CD4-positive, alpha-beta T cell treated with Interleukin-6 for 4 hours (primary cell): Measurements from ENCODE around the gene TET1.
"Not testable (repeated sequence)": the region's sequence is repeated elsewhere in the genome, so short reads cannot be mapped to it uniquely, and the experiment has no call there.

Experiments
- DNase-seq: peaks from one replicate; pipeline ENCODE4 v3.0.0-alpha.2; 2020; ENCODE audit warnings: mixed read lengths

Gene TET1

DNA sequence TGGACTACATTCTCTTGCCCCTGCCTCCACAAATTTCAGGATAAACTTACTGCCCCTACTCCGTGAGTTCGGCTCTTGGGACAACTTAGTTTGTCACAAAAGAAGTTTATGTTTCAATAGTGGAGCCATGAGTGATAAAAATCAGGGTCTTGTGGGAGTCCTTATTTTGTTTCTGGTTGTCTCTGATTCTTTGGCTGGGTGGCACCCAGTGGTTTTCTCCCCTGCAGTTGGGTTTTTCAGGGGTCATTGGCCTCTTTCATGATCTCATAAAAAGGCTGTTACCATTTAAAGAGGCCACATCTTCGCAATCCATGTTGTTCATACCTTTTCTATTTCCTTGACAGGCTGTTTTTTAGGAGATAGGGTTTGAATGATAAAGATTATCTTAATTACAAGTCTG, 5.5 kb downstream of the TET1 start:
- DNase-seq = no peak

DNA sequence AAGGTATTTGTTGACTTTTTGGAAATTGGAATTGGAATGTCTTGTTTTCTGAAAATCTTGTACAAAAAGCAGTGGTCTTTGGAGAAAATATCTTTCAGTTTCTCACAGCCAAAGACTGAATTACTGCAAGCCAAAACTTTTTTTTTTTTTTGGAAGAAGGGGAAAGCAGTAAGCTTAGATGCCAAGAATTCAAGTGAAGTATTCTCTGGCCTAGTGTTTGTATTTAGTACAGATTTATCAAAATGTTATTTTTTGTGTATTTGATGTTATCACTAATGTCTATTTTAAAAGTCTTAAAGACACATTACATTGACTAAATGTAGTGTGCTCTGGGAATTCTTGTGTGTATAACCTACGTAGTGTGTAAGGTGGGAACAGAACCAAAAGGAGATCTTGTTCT, 6.2 kb downstream of the TET1 start:
- DNase-seq = no peak

DNA sequence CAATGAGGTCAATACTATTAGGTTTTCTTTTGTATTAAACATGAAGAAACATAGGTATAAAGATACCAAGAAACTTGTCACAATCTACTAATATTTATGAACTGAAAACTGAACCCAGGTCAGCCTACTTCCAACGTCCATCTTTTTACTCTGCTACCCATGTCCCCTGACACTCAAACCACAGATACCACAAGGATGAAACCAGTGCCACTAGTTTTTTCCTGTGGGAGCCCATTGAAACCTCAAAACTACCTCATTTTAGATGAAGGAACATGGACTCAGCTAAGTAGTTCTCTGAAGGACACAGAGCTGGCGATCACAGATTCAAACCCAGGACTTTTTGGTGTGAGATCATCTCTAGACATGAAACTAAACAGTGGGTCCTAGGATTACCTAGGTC, 6.8 kb downstream of the TET1 start:
- no peak for DNase-seq

DNA sequence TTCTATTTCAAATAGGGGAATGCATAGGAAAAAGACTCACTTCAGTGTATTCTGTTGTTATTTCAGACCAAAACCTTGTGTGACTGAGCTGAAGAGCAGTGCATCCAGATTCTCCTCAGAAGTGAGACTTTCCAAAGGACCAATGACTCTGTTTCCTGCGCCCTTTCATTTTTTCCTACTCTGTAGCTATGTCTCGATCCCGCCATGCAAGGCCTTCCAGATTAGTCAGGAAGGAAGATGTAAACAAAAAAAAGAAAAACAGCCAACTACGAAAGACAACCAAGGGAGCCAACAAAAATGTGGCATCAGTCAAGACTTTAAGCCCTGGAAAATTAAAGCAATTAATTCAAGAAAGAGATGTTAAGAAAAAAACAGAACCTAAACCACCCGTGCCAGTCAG, 12.0 kb downstream of the TET1 start:
- DNase-seq = no peak

DNA sequence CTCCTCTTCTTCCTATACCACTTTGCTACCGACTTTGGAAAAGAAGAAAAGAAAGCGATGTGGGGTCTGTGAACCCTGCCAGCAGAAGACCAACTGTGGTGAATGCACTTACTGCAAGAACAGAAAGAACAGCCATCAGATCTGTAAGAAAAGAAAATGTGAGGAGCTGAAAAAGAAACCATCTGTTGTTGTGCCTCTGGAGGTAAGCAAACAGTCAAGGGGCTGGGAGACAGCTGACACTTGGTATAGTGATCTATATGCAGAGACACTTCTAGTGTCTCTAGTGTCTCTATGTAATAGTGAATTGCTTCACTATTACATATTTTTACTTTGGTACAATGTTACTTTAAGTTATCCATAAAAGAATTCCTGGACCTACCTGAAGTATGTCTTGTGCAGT, 13.9 kb downstream of the TET1 start:
- no peak for DNase-seq

DNA sequence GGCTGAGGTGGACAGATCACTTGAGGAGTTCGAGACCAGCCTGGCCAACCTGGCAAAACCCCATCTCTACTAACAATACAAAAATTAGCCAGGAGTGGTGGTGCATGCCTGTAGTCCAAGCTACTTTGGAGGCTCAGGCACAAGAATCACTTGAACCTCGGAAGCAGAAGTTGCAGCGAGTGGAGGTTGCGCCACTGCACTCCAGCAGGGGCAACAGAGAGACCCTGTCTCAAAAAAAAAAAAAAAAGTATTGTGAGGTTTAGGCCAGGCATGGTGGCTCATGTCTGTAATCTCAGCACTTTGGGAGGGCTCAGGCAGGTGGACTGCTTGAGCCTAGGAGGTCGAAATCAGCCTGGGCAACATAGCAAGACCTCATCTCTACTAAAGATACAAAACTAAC, 16.0 kb downstream of the TET1 start:
- DNase-seq = no peak

DNA sequence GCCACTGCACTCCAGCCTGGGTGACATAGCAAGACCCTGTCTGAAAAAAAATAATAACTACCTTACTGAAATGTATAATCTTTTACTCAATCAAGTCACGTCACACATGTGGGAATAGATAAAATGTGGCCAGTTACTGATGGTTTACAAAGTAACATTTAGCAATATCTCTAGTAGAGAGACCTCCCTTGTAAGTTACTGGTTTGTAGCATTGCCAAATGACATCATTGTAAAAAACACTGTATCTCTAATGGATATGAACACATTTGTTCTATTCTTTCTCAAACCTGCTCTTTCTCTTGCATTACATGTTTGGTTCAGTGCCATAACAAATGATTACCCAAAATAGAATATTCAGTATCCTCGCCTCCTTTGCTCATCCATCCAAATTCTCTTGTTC, 18.8 kb downstream of the TET1 start:
- DNase-seq = no peak

DNA sequence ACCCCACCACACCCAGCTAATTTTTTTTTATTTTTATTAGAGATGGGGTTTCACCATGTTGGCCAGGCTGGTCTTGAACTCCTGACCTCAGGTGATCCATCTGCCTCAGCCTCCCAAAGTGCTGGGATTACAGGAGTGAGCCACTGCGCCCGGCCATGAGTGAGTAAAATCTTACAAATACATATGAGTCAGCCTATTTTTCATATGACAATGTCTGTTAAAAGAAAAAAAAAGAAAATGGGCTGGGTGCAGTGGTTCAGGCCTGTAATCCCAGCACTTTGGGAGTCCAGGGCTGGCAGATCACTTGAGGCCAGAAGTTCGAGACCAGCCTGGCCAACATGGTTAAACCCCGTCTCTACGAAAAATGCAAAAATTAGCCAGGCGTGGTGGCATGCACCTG, 24.1 kb downstream of the TET1 start:
- not testable (repeated sequence) for DNase-seq

DNA sequence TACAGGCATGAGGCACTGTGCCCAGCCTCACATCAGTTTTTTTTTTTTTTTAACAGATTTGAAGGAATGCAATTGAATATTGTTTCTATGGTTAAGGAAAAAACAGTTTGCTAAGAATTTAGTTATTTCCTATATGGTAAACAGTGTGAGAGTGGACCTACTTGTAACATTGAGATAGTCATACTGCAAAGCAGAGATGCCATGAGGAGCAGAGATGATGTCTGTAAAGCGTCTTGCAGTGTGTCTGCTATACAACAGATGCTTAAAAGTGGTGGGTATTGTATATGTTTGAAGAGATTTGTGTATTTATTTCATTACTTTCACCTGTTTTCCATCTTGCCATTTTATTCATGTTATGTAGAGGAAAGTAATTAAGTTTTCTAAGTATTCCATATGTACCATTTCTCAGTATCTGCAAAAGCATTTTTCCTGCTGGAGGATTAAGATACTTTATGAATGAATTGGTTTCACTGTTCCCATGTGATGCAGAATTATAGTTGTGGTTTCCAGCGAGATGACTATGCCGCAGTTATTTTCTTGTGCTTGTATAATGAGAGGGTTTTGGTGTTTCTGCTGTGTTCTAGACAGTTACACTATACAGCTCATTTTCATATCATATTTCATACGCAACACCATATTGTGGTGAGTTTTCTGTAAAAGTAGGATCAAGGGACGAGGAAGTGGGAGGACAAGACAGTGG, 26.6 kb downstream of the TET1 start:
- DNase-seq = no peak

DNA sequence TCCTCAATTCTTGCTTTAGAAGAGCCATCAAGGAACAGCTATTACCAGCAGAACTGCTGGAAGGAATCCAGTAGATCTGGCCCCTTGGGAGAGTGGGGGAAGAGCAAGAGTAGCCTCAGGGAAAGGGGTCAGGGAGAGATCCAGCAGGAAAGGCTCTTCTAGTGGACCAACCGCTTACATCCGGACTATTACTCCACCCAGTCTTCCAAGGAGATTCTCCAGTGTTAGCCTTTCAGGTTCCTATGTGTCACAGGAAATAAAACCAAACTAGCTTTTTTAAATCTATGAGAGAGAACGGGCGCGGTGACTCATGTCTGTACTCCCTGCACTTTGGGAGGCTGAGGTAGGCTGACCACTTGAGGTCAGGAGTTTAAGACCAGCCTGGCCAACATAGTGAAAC, 34.3 kb downstream of the TET1 start:
- DNase-seq = no peak

DNA sequence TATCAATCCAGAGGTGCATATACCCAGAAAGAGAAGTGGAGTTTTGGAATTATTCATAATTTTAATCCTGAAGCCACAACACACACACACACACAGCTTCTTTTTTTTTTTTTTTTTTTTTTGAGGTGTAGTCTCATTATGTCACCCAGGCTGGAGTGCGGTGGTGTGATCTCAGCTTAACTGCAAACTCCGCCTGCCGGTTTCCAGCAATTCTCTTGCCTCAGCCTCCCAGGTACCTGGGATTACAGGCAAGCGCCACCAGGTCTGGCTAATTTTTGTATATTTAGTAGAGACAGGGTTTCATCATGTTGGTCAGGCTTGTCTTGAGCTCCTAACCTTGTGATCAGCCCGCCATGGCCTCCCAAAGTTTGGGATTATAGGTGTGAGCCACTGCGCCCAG, 35.4 kb downstream of the TET1 start:
- no peak for DNase-seq

DNA sequence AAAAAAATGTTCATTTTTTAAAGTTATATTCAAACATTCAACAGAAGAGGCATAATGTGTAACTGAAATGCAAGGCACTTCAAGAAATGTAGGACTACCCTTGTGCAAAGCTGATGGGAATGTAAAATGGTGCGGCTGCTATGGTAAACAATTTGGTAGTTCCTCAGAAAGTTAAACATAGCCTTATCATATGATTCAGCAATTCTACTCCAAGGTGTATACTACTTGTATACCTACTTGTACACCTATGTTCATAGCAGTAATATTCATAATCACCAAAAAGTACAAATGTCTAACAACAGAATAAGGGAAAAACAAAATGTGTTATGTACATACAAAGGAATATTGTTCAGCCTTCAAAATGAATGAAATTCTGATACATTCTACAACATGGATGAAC, 37.3 kb downstream of the TET1 start:
- no peak for DNase-seq

DNA sequence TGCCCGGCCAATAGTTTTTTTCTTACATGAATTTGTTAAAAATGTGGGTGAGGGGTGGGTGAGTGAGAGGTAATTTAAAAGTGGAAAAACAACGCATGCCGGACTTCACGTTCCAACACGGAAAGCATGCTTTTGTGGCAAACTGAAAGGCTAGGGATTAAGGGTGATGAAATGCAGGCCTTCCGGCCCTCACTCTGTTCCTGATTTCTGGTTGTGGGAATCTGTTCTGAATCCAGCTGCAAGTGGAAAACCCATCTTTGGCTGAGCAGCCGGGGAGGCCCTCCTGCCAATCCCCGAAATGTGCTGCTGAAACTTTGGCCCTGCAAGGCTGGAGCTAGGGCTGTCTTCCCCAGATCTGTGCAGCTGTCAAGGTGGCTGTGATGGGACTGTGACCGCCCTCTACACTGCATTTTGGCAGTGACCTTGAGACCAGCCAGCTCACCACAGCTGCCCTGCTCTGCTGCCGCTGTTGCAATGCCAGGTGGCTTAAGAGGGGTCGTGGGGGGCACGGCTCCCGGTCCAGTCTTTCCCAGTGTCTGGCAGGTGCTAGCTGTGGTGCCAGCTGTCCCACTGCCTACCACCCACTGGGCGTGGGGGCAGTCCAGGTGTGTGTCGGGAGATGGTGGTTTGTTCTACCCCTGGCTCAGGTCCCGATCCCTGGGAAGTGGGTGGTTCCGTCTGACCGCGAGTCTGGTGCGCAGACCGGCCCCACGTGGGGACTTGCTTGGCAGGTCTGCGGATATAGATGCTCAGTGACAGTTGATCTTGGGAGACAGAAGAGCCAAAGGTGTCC, 39.0 kb downstream of the TET1 start:
- no peak for DNase-seq

DNA sequence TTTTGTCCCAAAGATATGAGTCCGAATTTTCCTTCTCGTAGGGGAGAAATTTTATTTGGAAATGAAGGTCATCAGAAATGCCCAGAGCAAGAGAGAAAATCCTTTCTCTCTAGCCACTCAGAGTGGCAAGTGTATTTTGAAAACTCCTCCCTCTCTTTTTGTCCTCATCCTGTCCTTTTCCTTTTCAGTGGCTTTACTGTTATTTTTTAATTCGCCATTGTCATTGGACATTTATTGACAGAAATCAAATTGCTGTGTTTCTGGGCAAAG, 39.6 kb downstream of the TET1 start:
- no peak for DNase-seq

DNA sequence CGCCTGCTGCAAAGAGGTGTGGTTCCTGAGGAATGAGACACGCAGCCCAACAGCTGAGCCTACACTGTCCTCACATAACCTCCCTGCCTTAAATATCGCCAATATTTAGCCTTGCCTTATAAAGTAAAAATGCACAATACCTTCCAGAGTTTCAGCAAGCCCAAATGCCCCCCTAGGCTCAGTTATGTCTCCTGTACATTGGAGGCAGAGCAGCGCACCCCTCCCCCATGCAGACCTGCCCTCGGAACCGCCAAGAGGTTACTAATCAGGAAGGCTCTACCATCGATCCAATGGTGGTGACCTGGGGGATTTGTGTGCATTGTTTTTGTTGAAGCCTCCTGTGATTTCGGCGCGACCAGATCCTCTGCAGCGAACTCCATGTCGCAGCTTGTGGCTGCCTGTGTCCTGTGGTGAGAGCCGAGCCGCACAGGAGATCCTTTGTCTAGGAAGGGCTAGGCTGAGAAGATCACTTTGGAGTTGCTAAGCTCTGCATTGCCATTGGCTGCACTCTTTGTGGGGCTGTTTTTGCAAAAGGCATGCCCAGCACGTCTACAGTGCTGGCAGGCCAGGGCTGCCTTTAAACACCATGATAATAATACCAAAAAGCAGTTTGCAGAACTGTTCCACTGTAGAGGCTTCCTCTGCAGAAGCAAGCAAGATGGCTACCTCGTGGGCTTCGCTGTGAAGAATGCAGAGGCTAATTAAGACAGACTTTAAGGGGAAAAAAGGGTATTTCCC, 40.1 kb downstream of the TET1 start:
- DNase-seq = peak; percentile 58

DNA sequence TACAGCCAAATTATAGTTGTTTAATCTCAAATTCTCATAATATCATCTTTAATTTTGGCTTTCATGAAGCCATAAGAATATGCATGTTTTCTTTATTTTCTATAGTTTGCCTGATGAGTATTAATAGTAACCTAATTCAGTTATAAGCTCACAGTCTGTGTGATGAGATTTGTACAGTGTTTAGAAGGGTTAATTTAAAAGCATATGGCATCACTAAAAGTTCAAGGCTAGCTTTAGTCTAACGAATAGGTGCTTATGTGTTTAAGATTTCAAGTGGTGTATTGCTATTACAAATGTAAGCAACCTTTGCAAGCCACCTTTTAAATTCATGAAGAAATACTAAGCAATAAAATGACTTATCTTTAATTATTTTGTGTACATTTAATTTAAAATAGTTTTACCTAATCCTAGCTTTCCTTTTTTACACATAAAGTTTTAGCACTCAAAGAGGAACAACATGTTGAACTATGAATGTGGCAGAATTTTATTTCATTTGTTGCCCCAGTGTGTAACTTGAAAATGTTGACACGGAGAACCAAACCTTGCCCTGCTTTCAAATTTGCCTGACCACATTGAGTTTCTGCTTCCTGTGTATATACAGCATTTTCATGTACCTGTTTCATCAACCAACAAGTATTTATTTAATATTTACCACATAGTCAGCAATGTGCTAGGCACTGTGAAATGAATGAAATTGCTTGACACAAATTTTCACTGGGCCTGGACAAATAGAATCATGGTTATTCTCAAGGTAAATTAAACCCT, 41.5 kb downstream of the TET1 start:
- DNase-seq = no peak

DNA sequence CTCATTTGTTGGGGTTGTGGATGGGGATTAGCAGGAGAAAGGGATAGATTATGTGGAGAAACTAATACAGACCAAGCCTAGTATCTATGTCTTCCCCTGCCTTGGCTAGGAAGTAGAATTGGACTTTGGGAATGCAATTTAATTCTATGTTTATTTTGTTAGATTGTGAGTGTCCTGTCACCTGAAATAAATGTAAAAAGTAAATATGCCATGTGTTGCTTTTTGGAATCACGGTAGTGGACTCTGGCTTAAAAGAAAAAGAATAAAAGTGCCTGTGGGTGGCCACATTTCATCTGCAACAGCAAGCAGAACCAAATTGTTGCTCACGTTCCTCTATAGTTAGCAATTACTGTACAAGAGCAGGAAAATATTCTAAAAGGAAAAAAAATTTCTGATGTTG, 42.3 kb downstream of the TET1 start:
- no peak for DNase-seq

DNA sequence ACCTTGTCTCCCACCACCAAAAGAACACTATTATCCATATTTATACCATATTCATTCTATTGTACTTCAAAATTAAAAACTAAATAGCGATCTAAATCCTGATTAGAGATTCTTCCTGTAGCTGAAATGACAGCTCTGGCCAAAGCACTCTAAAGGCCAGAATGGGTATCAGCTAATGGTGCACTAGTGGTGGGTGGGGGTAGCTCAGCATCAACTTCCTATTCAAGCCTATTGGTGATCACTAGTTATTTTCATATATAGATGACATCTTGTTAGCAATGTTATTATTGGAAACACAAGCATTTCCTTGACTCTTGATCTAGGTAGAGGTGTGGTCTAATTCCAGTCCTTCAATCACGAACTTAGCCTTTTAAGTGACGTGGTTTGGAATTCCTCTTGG, 43.6 kb downstream of the TET1 start:
- no peak for DNase-seq

DNA sequence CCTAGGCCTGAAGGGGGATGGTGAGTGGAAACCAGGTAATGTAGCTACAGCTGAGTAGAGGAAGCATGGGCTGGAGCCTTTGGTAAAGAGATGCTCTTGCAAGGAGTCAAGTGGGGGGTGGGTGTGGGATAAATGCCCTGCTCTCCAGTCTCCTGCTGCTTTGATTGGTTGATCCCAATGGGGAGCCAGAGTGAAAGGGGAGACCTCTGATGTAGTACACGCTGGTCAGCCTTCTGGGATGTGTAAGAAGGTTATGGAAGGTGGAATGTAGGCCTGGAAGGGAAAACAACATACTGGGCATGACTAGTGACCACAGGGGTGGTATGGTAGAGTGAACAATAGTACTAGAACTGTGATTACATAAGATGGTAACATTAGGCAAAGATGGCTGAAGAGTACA, 44.3 kb downstream of the TET1 start:
- no peak for DNase-seq

DNA sequence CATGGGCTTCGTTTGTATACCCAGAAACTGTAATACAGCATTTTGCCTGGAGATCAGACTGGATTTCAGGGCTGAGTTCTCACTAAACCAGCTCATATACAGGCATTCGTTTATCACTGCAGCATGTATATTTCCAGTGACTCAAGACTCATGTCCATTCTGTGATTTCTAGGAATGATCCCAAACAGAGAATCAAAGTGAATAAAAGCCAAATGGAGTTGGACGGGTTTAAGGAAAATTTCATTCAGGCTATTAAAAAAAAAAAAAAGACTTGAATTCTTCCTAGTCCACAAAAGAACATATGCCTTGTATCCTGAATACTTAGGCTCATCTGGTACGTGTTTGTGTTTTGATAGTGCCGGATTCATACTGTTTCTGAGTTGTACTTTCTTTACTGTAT, 46.8 kb downstream of the TET1 start:
- DNase-seq = no peak

DNA sequence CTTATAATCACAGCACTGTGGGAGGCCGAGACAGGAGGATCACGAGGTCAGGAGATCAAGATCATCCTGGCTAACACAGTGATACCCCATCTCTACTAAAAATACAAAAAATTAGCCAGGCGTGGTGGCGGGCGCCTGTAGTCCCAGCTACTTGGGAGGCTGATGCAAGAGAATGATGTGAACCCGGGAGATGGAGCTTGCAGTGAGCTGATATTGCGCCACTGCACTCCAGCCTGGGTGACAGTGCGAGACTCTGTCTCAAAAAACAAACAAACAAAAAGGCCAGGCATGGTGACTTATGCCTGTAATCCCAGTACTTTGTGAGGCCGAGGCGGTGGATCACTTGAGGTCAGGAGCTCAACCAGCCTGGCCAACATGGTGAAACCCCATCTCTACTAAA, 49.9 kb downstream of the TET1 start:
- DNase-seq = not testable (repeated sequence)

DNA sequence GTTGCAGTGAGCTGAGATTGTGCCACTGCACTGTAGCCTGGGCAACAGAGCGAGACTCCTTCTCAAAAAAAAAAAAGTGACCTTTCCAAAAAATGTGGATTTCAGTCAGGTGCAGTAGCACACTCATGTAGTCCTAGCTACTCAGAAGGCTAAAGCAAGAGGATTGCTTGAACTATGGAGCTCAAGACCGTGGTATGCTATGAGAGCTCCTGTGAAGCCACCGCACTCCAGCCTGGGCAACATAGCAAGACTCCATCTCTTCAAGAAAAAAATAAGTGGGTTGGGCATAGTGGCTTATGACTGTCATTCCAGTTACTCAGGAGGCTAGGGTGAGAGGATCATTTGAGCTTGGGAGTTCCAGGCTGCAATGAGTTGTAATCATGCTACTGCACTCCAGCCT, 51.1 kb downstream of the TET1 start:
- no peak for DNase-seq

DNA sequence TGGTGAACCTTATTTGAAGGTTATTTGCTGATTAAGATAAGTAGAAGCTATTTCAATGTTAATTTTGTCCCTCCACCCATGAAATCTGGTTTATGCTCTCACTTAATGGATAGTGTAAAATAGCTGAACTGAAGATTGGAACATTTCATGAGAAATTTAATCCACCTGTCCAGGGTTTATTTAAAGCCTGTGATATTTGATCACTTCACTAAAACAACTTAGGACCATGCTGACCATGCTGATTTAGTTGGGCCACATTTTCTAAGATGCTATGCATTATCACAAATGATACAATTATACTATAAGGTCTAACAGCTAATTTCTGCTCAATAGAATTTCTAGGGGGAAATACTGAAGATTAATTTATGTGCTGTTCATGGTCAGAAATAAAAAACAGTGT, 53.8 kb downstream of the TET1 start:
- DNase-seq = not testable (repeated sequence)

DNA sequence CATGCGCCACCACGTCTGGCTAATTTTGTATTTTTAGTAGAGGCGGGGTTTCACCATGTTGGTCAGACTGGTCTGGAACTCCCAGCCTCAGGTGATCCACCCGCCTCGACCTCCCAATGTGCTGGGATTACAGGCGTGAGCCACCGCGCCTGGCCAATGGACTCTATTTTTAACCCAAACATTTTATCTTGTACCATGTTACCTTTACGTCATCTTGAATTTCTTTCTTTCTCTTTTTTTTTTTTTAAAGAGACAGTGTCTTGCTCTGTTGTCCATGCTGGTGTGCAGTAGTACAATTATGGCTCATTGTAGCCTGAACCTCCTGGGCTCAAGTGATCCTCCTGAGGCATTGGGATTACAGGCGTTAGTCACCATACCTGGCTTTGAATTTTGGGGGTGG, 57.6 kb downstream of the TET1 start:
- DNase-seq = not testable (repeated sequence)
